Keratinocyte (primary cell): ENCODE results near the gene ZBTB20.

Source experiments
- CTCF ChIP-seq, 3 experiments: IDR thresholded peaks in 1 of 3; conservative IDR thresholded peaks in 1 of 3; optimal IDR thresholded peaks in 1 of 3; 2 replicates in 2 of 3; 3 replicates in 1 of 3; pipeline versions ENCODE3 to v1.5.1; 2011; ENCODE audit warnings: low read length in 3 of 3, mild to moderate bottlenecking in 3 of 3, moderate library complexity in 2 of 3, control low read depth in 1 of 3, inconsistent platforms in 1 of 3; ENCODE audit not compliant: insufficient read depth in 2 of 3; ENCODE audit errors: extremely low read depth in 1 of 3
- EZH2 ChIP-seq: IDR thresholded peaks from one replicate; pipeline ENCODE4 v1.6.1; 2012; ENCODE audit warnings: inconsistent platforms, mild to moderate bottlenecking, low read length, moderate library complexity

GRCh38 chr3:114857299-114857701 lies 289.8 kb downstream of the ZBTB20 start:
- TF ChIP-seq EZH2 = no peak
- no peak for TF ChIP-seq CTCF (optimal IDR thresholded peaks at IDR 0.05 in 1 of 3, IDR thresholded peaks at IDR 0.05 in 1 of 3, conservative IDR thresholded peaks at IDR 0.05 in 1 of 3; ENCODE audit: extremely low read depth in 1 of 3, insufficient read depth in 2 of 3, low read length in 3 of 3)
